HFFc6 (cell line): Measurements from ENCODE around the gene GALR2. TPM values are rescaled to one million over a fixed set of nuclear protein-coding genes. Genes with fewer than 3 reads are reported as not detected.
"Not testable (repeated sequence)": the region's sequence is repeated elsewhere in the genome, so short reads cannot be mapped to it uniquely, and the experiment has no call there.

ENCODE experiments used
- DNase-seq: peaks from one replicate; pipeline ENCODE4 v3.0.0-alpha.2; 2018
- H3K27ac Mint-ChIP-seq: 2 replicates; pipeline ENCODE4 v1.8.0; 2020; ENCODE audit warnings: mild to moderate bottlenecking, mixed read lengths
- H3K27me3 Mint-ChIP-seq: 2 replicates; pipeline ENCODE4 v1.8.0; 2021; ENCODE audit warnings: mild to moderate bottlenecking, moderate library complexity, mixed read lengths; ENCODE audit not compliant: insufficient read depth
- H3K36me3 Mint-ChIP-seq: 2 replicates; pipeline ENCODE4 v1.8.0; 2021; ENCODE audit warnings: low read depth, mixed read lengths
- H3K4me1 Mint-ChIP-seq: 2 replicates; pipeline ENCODE4 v1.8.0; 2020; ENCODE audit warnings: low read depth, mixed read lengths
- H3K4me3 Mint-ChIP-seq: 2 replicates; pipeline ENCODE4 v1.8.0; 2020; ENCODE audit warnings: mild to moderate bottlenecking, moderate library complexity, mixed read lengths
- H3K9me3 Mint-ChIP-seq: 2 replicates; pipeline ENCODE4 v1.8.0; 2020; ENCODE audit warnings: mild to moderate bottlenecking, mixed read lengths
- CTCF ChIP-seq: fragments of 200-600 bp; sonication (generic); IDR thresholded peaks from 2 replicates; pipeline ENCODE4 v1.5.0; 2021; ENCODE audit warnings: antibody characterized with exemption, mild to moderate bottlenecking
- total RNA-seq, 6 experiments: library from RNA; stranded (reverse); fragmentation: NEBNext Ultra II Directional; extraction: Animal tissue kit (Norgen Biotek cat#: 25700); gene quantifications; 2 replicates in 1 of 6; 3 replicates in 5 of 6; pipeline ENCODE4 v1.2.3, GENCODE V29; 2021

GALR2 gene
- total RNA-seq, 6 experiments from 2014 or later = 0.14 to 0.33 (median 0.15) TPM; not detected in 1

- Mint-ChIP-seq H3K9me3 (no peaks in the 10 kb centered on the region), H3K4me1 (peaks cover 13% of the 10 kb centered on the region), H3K36me3 (peaks cover under 1% of the 10 kb centered on the region; the same call in 1 of the 2 replicates), H3K27me3 (peaks cover 61% of the 10 kb centered on the region), H3K4me3 (no peak overlapping the region; the same call in 1 of the 2 replicates), H3K27ac (no peak overlapping the region)
- TF ChIP-seq CTCF = no peak
- DNase-seq = no peak
Measured at GRCh38 chr17:76076765-76077583, 2.4 kb downstream of the GALR2 start.

- H3K27ac Mint-ChIP-seq = no peak overlapping the region
- no peak overlapping the region for H3K4me3 Mint-ChIP-seq
- H3K4me1 Mint-ChIP-seq = peaks cover 10% of the 10 kb centered on the region
- H3K36me3 Mint-ChIP-seq = no peaks in the 10 kb centered on the region; the same call in 1 of the 2 replicates
- no peak for TF ChIP-seq CTCF
- DNase-seq = no peak
- H3K27me3 Mint-ChIP-seq = peaks cover 62% of the 10 kb centered on the region
- H3K9me3 Mint-ChIP-seq = no peaks in the 10 kb centered on the region
Measured at GRCh38 chr17:76077584-76078110, 3.1 kb downstream of the GALR2 start.

GRCh38 chr17:76078370-76078769, 3.8 kb downstream of the GALR2 start:
- H3K4me1 Mint-ChIP-seq, H3K4me3 Mint-ChIP-seq, H3K27ac Mint-ChIP-seq, DNase-seq, H3K9me3 Mint-ChIP-seq, H3K36me3 Mint-ChIP-seq: not testable (repeated sequence)
- peaks cover 62% of the 10 kb centered on the region for H3K27me3 Mint-ChIP-seq

GRCh38 chr17:76078860-76079534, 4.4 kb downstream of the GALR2 start, which contains the start of gene ZACN:
TSS of gene ZACN (plus strand) at chr17:76079182. CDS start at chr17:76079265, 83 bp downstream.
- Mint-ChIP-seq H3K27ac (no peak within 1 kb of the TSS), H3K4me1 (peaks cover 8% of the 10 kb centered on the region), H3K9me3 (no peaks in the 10 kb centered on the region), H3K4me3 (no peak within 1 kb of the TSS), H3K36me3 (no peaks in the 10 kb centered on the region; the same call in 1 of the 2 replicates), H3K27me3 (peaks cover 62% of the 10 kb centered on the region)
- no peak for DNase-seq
- TF ChIP-seq CTCF = no peak

- Mint-ChIP-seq H3K4me1 (peaks cover 8% of the 10 kb centered on the region), H3K9me3 (no peaks in the 10 kb centered on the region), H3K27me3 (peaks cover 62% of the 10 kb centered on the region), H3K36me3 (peaks cover 2% of the 10 kb centered on the region; the same call in 1 of the 2 replicates), H3K4me3 (no peak overlapping the region), H3K27ac (no peak overlapping the region)
- DNase-seq = no peak
- no peak for TF ChIP-seq CTCF
Measured at GRCh38 chr17:76079535-76079955, 5.0 kb downstream of the GALR2 start.
